GM12878 (cell line): ENCODE results near the gene LARP7. TPM values are rescaled to one million over a fixed set of nuclear protein-coding genes. Genes with fewer than 3 reads are reported as not detected.

Experiments used
- ATAC-seq: fragments of 200-7000 bp; cut with Tn5 transposase; 3 replicates; pipeline ENCODE4 v1.9.1; 2020; ENCODE audit warnings: mild to moderate bottlenecking, moderate library complexity
- BruUV-seq: library from RNA; stranded (reverse); fragments of 400-500 nt; replicated peaks from 2 replicates; lab custom pipeline; 2021; lab: Mats Ljungman, UMichigan
- CTCF ChIA-PET: fragments of 300-600 bp; sonication (Branson Sonifier 250); formaldehyde crosslinking; extraction: SDS; loops from one replicate; lab custom pipeline; 2021; ENCODE audit warnings: inconsistent platforms; lab: Yijun Ruan, JAX
- POLR2A ChIA-PET: fragments of 350-600 bp; formaldehyde crosslinking; extraction: SDS; loops from one replicate; lab custom pipeline; 2021; ENCODE audit warnings: inconsistent platforms; lab: Charles Lee
- RAD21 ChIA-PET: fragments of 300-600 bp; sonication (Branson Sonifier 250); formaldehyde crosslinking; loops from one replicate; lab custom pipeline; 2023; ENCODE audit warnings: antibody characterized with exemption; ENCODE audit not compliant: unreplicated experiment; lab: Charles Lee
- SMC1A ChIA-PET: fragments of 300-600 bp; sonication (Branson Sonifier 250); formaldehyde crosslinking; loops from one replicate; lab custom pipeline; 2023; ENCODE audit not compliant: unreplicated experiment, uncharacterized antibody; lab: Charles Lee
- DNase-seq: peaks from one replicate; pipeline ENCODE4 v3.0.0-alpha.2; 2011; ENCODE audit warnings: low read depth, low spot score
- FAIRE-seq: peaks from 3 replicates; lab custom pipeline; 2011; peaks lifted over from hg19 to GRCh38; lab: Jason Lieb, UNC
- H2AFZ ChIP-seq: 2 replicates; pipeline ENCODE4 v1.6.0; 2011; ENCODE audit warnings: low read depth, low read length, control low read depth; ENCODE audit not compliant: control insufficient read depth
- H3K27ac ChIP-seq: 2 replicates; pipeline ENCODE4 v1.5.1; 2011; ENCODE audit warnings: control low read depth; ENCODE audit not compliant: control insufficient read depth, insufficient read depth
- H3K27me3 ChIP-seq, 2 experiments: replicated peaks in 1 of 2; 2 replicates each; pipeline versions ENCODE4 v1.6.0 to v1.6.1; 2011; ENCODE audit warnings: low read length in 1 of 2; ENCODE audit not compliant: control insufficient read depth in 2 of 2, insufficient read depth in 2 of 2
- H3K36me3 ChIP-seq, 2 experiments: 2 replicates each; pipeline ENCODE4 v1.5.1; 2011; ENCODE audit warnings: low read length in 1 of 2; ENCODE audit not compliant: control insufficient read depth in 2 of 2, insufficient read depth in 2 of 2
- H3K4me1 ChIP-seq: 2 replicates; pipeline ENCODE4 v1.6.1; 2011; ENCODE audit warnings: mild to moderate bottlenecking, low read length, moderate library complexity, mixed read lengths; ENCODE audit not compliant: control insufficient read depth, insufficient read depth
- H3K4me2 ChIP-seq: 2 replicates; pipeline ENCODE4 v1.6.0; 2011; ENCODE audit warnings: control low read depth; ENCODE audit not compliant: control insufficient read depth, insufficient read depth
- H3K4me3 ChIP-seq: fragments of 200-600 bp; sonication (generic); 2 replicates; pipeline ENCODE4 v1.5.1; 2016
- H3K79me2 ChIP-seq: 2 replicates; pipeline ENCODE4 v1.6.0; 2011; ENCODE audit warnings: low read length; ENCODE audit not compliant: control insufficient read depth, insufficient read depth
- H3K9ac ChIP-seq: 2 replicates; pipeline ENCODE4 v1.8.0; 2011; ENCODE audit warnings: low read length, control low read depth, mixed read lengths; ENCODE audit not compliant: control insufficient read depth, insufficient read depth
- H3K9me3 ChIP-seq: replicated peaks from 3 replicates; pipeline ENCODE4 v1.5.1; 2011; ENCODE audit warnings: mild to moderate bottlenecking, low read length; ENCODE audit not compliant: control insufficient read depth, insufficient read depth
- H4K20me1 ChIP-seq: 2 replicates; pipeline ENCODE4 v1.6.0; 2011; ENCODE audit not compliant: control insufficient read depth, insufficient read depth
- ASH2L ChIP-seq: fragments of 300-600, 200-600 bp; sonication (generic); IDR thresholded peaks from 2 replicates; pipeline ENCODE4 v1.6.1; 2017; ENCODE audit warnings: low read depth, mild to moderate bottlenecking, borderline replicate concordance
- ATF7 ChIP-seq: fragments of 450-650 bp; IDR thresholded peaks from 2 replicates; pipeline ENCODE4 v1.6.1; 2016; ENCODE audit warnings: low read depth, mild to moderate bottlenecking
- CEBPZ ChIP-seq: fragments of 150-350 bp; IDR thresholded peaks from 2 replicates; pipeline ENCODE4 v1.6.1; 2016; ENCODE audit warnings: low read depth, low read length
- CHD2 ChIP-seq: IDR thresholded peaks from 2 replicates; pipeline ENCODE4 v1.6.1; 2011; ENCODE audit warnings: low read depth, low read length, improper control_type of control experiment, borderline replicate concordance
- CTCF ChIP-seq, 3 experiments: IDR thresholded peaks in 2 of 3; conservative IDR thresholded peaks in 1 of 3; 2 replicates each; pipeline ENCODE4 v1.5.1; 2011; ENCODE audit warnings: low read depth in 3 of 3, low read length in 3 of 3, mild to moderate bottlenecking in 3 of 3, control low read depth in 2 of 3, moderate library complexity in 2 of 3, inconsistent platforms in 1 of 3, mixed read lengths in 1 of 3; ENCODE audit not compliant: control insufficient read depth in 2 of 3, insufficient read depth in 1 of 3; ENCODE audit errors: extremely low read depth in 1 of 3
- GABPA ChIP-seq: IDR thresholded peaks from 2 replicates; pipeline ENCODE4 v1.6.1; 2014; ENCODE audit warnings: antibody characterized with exemption, low read depth, mild to moderate bottlenecking, inconsistent platforms
- PAX8 ChIP-seq: fragments of 450-650 bp; IDR thresholded peaks from 2 replicates; pipeline ENCODE4 v1.6.1; 2017; ENCODE audit warnings: mild to moderate bottlenecking, moderate library complexity
- RAD21 ChIP-seq: IDR thresholded peaks from 2 replicates; pipeline ENCODE4 v1.6.1; 2011; ENCODE audit warnings: mild to moderate bottlenecking, low read depth, low read length, moderate library complexity; ENCODE audit not compliant: insufficient read depth
- RB1 ChIP-seq: fragments of 450-650 bp; formaldehyde crosslinking; IDR thresholded peaks from 2 replicates; pipeline ENCODE4 v1.6.1; 2017; ENCODE audit warnings: mild to moderate bottlenecking, borderline replicate concordance
- SP1 ChIP-seq: IDR thresholded peaks from one replicate; pipeline ENCODE4 v1.6.1; 2011; ENCODE audit warnings: low read depth, low read length
- ZNF217 ChIP-seq: fragments of 450-650 bp; IDR thresholded peaks from 2 replicates; pipeline ENCODE4 v1.6.1; 2017; ENCODE audit warnings: antibody characterized with exemption, mild to moderate bottlenecking
- ZNF274 ChIP-seq: IDR thresholded peaks from one replicate; pipeline ENCODE4 v1.8.0; 2011; ENCODE audit not compliant: insufficient read length, insufficient read depth
- WGBS: methylation state at CpG from one replicate; pipeline ENCODE4 v1.1.6; 2016; ENCODE audit warnings: low lambda C conversion rate; ENCODE audit not compliant: insufficient replicate concordance, insufficient coverage; ENCODE audit errors: missing lambda C conversion rate; 5-methylcytosine and 5-hydroxymethylcytosine counted together
- in situ Hi-C: fragments of 300-500 bp; cut with MboI; formaldehyde crosslinking; loops from 9 replicates; pipeline ENCODE4 v1.14.3; 2018; ENCODE audit warnings: mixed read lengths
- intact Hi-C: fragments of 100-400 bp; cut with micrococcal nuclease; formaldehyde crosslinking; loops from one replicate; pipeline ENCODE4 v1.14.2; 2022; ENCODE audit not compliant: unreplicated experiment
- polyA plus RNA-seq, 11 experiments: library from polyadenylated mRNA; depleted of rRNA in 4 of 11; unstranded in 6 of 11; stranded (reverse) in 5 of 11; fragments of >200 nt; fragmentation: Nextera tagmentation in 4 of 11; fragmentation: Illumina TruSeq in 1 of 11; extraction: Ambion mirVana in 4 of 11; extraction: Trizol in 1 of 11; gene quantifications; 1 replicate in 1 of 11; 2 replicates in 10 of 11; pipeline versions ENCODE4 v1.2.1 to v1.2.3, GENCODE V29; 2011 to 2016; ENCODE audit warnings: inconsistent platforms in 2 of 11, missing spikeins in 2 of 11, low read depth in 1 of 11
- total RNA-seq, 4 experiments: library from RNA; depleted of rRNA in 3 of 4; stranded (reverse); fragments of >200 nt in 3 of 4; fragmentation: Illumina TruSeq in 1 of 4; extraction: Trizol in 1 of 4; gene quantifications; 2 replicates each; pipeline versions ENCODE4 v1.2.1 to v1.2.3, GENCODE V29; 2013 to 2021

LARP7 gene
- total and polyA plus RNA-seq, 10 of the 15 experiments (the other 5 are each of a cell fraction or from before 2014, with no cell fraction given), result 27.8 to 107 (median 61.8) TPM

- Histone ChIP-seq H3K9me3 (no peaks in the 10 kb centered on the region), H3K79me2 (no peaks in the 10 kb centered on the region), H3K27ac (no peak overlapping the region), H3K4me2 (no peak overlapping the region), H3K9ac (no peak overlapping the region), H2AFZ (no peak overlapping the region), H3K4me3 (no peak overlapping the region), H3K4me1 (no peaks in the 10 kb centered on the region), H4K20me1 (no peaks in the 10 kb centered on the region), H3K27me3 (no peaks in the 10 kb centered on the region), H3K36me3 (no peaks in the 10 kb centered on the region)
- SMC1A ChIA-PET, result interaction anchor here (0.5 kb wide), 1 partner anchor 84 kb away, joined by 3 read pairs; no protein-coding TSS in a partner anchor
- DNase-seq, result no peak
- ATAC-seq, result peak; percentile 65
- no peak for FAIRE-seq
- TF ChIP-seq ZNF274 (no peak), CTCF (IDR thresholded peaks at IDR 0.05 in 2 of 3, conservative IDR thresholded peaks at IDR 0.05 in 1 of 3; ENCODE audit: control insufficient read depth in 2 of 3, extremely low read depth in 1 of 3, insufficient read depth in 1 of 3, low read depth in 3 of 3, low read length in 3 of 3) (no peak), ATF7 (peak; percentile 13; the same call in 1 of the 2 replicates)
- no TSS peak for BruUV-seq
- intact Hi-C loops (no loop called here), in situ Hi-C loops (no loop called here)
- POLR2A ChIA-PET, result no interaction called here
- WGBS, result 45% methylated on average over 2 of the region's 2 CpGs
- CTCF ChIA-PET, result no interaction called here
- RAD21 ChIA-PET, result no interaction called here
Observed at GRCh38 chr4:112677519-112678091, 40.7 kb downstream of the LARP7 start.

GRCh38 chr4:112680996-112681395, 44.1 kb downstream of the LARP7 start:
- Histone ChIP-seq H2AFZ (no peak overlapping the region), H3K79me2 (no peaks in the 10 kb centered on the region), H3K27me3 (no peaks in the 10 kb centered on the region), H3K27ac (no peak overlapping the region), H3K4me2 (no peak overlapping the region), H3K4me3 (no peak overlapping the region), H3K9me3 (no peaks in the 10 kb centered on the region), H3K9ac (no peak overlapping the region), H3K36me3 (no peaks in the 10 kb centered on the region), H3K4me1 (no peaks in the 10 kb centered on the region), H4K20me1 (no peaks in the 10 kb centered on the region)
- FAIRE-seq (no peak), ATAC-seq (no peak), DNase-seq (no peak)
- ChIA-PET CTCF (interaction anchor here (1.3 to 3.1 kb wide), 2 partner anchors 82 to 85 kb away, joined by 3 to 13 read pairs; no protein-coding TSS in a partner anchor), SMC1A (interaction anchor here (0.5 to 2.8 kb wide), 4 partner anchors 11 to 541 kb away, joined by 3 to 7 read pairs (median 3); no protein-coding TSS in a partner anchor), POLR2A (interaction anchor here (0.6 kb wide), 2 partner anchors 18 to 384 kb away, joined by 4 to 6 read pairs; partner anchors contain the start of gene ALPK1), RAD21 (no interaction called here)
- BruUV-seq, result no TSS peak
- 6% methylated on average over 2 of the region's 2 CpGs for WGBS
- in situ Hi-C loops (no loop called here), intact Hi-C loops (no loop called here)
- TF ChIP-seq GABPA, result no peak
- TF ChIP-seq PAX8, result no peak
- TF ChIP-seq CHD2, result no peak
- TF ChIP-seq ASH2L, result no peak
- TF ChIP-seq RB1, result no peak
- no peak for TF ChIP-seq RAD21
- no peak for TF ChIP-seq SP1
- no peak for TF ChIP-seq ZNF217
- TF ChIP-seq CEBPZ, result no peak
